Upper lobe of right lung (tissue), 1 donor: ENCODE measurements around the gene ZNF507. TPM values are rescaled to one million over a fixed set of nuclear protein-coding genes. Genes with fewer than 3 reads are reported as not detected.

Source experiments
- ATAC-seq: fragments of 200-7000 bp; cut with Tn5 transposase; one replicate; pipeline ENCODE4 v1.9.1; 2020; ENCODE audit warnings: mild to moderate bottlenecking, moderate library complexity
- DNase-seq: peaks from one replicate; pipeline ENCODE4 v3.0.0-alpha.2; 2020
- H3K27ac ChIP-seq: fragments of 200-600 bp; one replicate; pipeline ENCODE4 v1.8.0; 2022
- H3K27me3 ChIP-seq: fragments of 200-600 bp; one replicate; pipeline ENCODE4 v1.8.0; 2022; ENCODE audit warnings: mild to moderate bottlenecking
- H3K36me3 ChIP-seq: fragments of 200-600 bp; one replicate; pipeline ENCODE4 v1.8.0; 2022
- H3K4me1 ChIP-seq: fragments of 200-600 bp; one replicate; pipeline ENCODE4 v1.8.0; 2022
- H3K4me3 ChIP-seq: fragments of 200-600 bp; one replicate; pipeline ENCODE4 v1.8.0; 2022; ENCODE audit warnings: mild to moderate bottlenecking
- H3K9me3 ChIP-seq: fragments of 200-600 bp; one replicate; pipeline ENCODE4 v1.8.0; 2022
- CTCF ChIP-seq: fragments of 200-600 bp; IDR thresholded peaks from one replicate; pipeline ENCODE4 v1.8.0; 2022; ENCODE audit warnings: antibody characterized with exemption
- intact Hi-C: fragments of 100-400 bp; cut with DNase I; formaldehyde crosslinking; loops from one replicate; pipeline ENCODE4 v1.11.0; 2022
- total RNA-seq: library from RNA; stranded (reverse); fragmentation: NEBNext Ultra II Directional; extraction: Animal tissue kit (Norgen Biotek cat#: 25700); gene quantifications from one replicate; pipeline ENCODE4 v1.2.1, GENCODE V29; 2021
- donor health status: DM: no; HTN: yes; CAD: no; lungs with severe emphysema.

Gene ZNF507
- total RNA-seq, 1 donor from 2014 or later = 22.3 TPM

- intact Hi-C loops = loop anchor here (10.0 kb wide), 1 partner anchor 225 kb away; no protein-coding TSS in a partner anchor
- ATAC-seq (no peak), DNase-seq (no peak)
- no peaks in the 10 kb centered on the region for H3K9me3 ChIP-seq
- peaks cover 3% of the 10 kb centered on the region for H3K27me3 ChIP-seq
- H3K27ac ChIP-seq = no peak overlapping the region
- H3K4me1 ChIP-seq = peaks cover 36% of the 10 kb centered on the region
- no peak overlapping the region for H3K4me3 ChIP-seq
- H3K36me3 ChIP-seq = peaks cover 44% of the 10 kb centered on the region
- no peak for TF ChIP-seq CTCF
These were observed 4.5 kb downstream of the ZNF507 start for GRCh38 chr19:32349724-32350470.

GRCh38 chr19:32350471-32350865 is 5.1 kb downstream of the ZNF507 start:
- DNase-seq (no peak), ATAC-seq (no peak)
- Histone ChIP-seq H3K27me3 (no peaks in the 10 kb centered on the region), H3K4me1 (peaks cover 36% of the 10 kb centered on the region), H3K9me3 (no peaks in the 10 kb centered on the region), H3K27ac (no peak overlapping the region), H3K36me3 (peaks cover 50% of the 10 kb centered on the region), H3K4me3 (no peak overlapping the region)
- TF ChIP-seq CTCF = no peak
- intact Hi-C loops = no loop called here

GRCh38 chr19:32350987-32351348 is 5.6 kb downstream of the ZNF507 start:
- no peak for TF ChIP-seq CTCF
- Histone ChIP-seq H3K27me3 (no peaks in the 10 kb centered on the region), H3K9me3 (no peaks in the 10 kb centered on the region), H3K4me1 (peaks cover 36% of the 10 kb centered on the region), H3K27ac (no peak overlapping the region), H3K4me3 (no peak overlapping the region), H3K36me3 (peaks cover 53% of the 10 kb centered on the region)
- ATAC-seq (no peak), DNase-seq (no peak)
- intact Hi-C loops = no loop called here

- Histone ChIP-seq H3K4me3 (no peak overlapping the region), H3K4me1 (peaks cover 26% of the 10 kb centered on the region), H3K9me3 (no peaks in the 10 kb centered on the region), H3K36me3 (peaks cover 64% of the 10 kb centered on the region), H3K27me3 (no peaks in the 10 kb centered on the region), H3K27ac (no peak overlapping the region)
- intact Hi-C loops = no loop called here
- DNase-seq (no peak), ATAC-seq (no peak)
- TF ChIP-seq CTCF = no peak
These were observed 6.8 kb downstream of the ZNF507 start for GRCh38 chr19:32352241-32352630.

GRCh38 chr19:32354345-32354744 is 8.9 kb downstream of the ZNF507 start:
- Histone ChIP-seq H3K27me3 (no peaks in the 10 kb centered on the region), H3K9me3 (no peaks in the 10 kb centered on the region), H3K4me1 (peaks cover 17% of the 10 kb centered on the region), H3K36me3 (peaks cover 79% of the 10 kb centered on the region), H3K27ac (no peak overlapping the region), H3K4me3 (no peak overlapping the region)
- no peak for TF ChIP-seq CTCF
- DNase-seq (no peak), ATAC-seq (no peak)
- intact Hi-C loops = no loop called here
